WI38 (cell line): ENCODE results near the gene CASP3.

Source experiments
- H3K4me3 ChIP-seq: 2 replicates; pipeline ENCODE4 v1.5.1; 2011; ENCODE audit warnings: low read depth, mild to moderate bottlenecking, control low read depth, low read length
- TF ChIP-seq, protein P1 (sequence below): IDR thresholded peaks from 2 replicates; pipeline ENCODE4 v1.5.1; 2012; ENCODE audit warnings: low read depth, mild to moderate bottlenecking, control low read depth, low read length

Gene CASP3

DNA sequence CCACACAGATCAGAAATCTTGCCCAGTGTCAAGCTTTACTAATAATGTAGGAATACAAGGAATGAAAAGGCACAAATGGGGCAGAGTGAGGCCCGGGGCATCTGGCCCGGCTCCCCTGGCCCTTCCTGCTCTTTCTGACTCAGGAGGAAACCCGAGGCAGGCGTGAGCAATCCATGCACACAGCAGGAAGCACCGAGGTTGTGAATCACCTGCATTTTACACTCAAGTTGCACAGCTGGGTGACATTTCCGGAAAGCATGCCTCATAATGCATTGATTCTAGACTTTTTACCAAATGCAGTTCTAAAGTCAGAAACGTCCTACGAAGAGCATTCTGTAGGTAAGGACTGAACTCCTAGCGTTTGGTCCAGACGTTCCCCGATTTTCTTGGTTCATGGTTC is 39.2 kb upstream of the CASP3 start:
- TF ChIP-seq, protein P1, sequence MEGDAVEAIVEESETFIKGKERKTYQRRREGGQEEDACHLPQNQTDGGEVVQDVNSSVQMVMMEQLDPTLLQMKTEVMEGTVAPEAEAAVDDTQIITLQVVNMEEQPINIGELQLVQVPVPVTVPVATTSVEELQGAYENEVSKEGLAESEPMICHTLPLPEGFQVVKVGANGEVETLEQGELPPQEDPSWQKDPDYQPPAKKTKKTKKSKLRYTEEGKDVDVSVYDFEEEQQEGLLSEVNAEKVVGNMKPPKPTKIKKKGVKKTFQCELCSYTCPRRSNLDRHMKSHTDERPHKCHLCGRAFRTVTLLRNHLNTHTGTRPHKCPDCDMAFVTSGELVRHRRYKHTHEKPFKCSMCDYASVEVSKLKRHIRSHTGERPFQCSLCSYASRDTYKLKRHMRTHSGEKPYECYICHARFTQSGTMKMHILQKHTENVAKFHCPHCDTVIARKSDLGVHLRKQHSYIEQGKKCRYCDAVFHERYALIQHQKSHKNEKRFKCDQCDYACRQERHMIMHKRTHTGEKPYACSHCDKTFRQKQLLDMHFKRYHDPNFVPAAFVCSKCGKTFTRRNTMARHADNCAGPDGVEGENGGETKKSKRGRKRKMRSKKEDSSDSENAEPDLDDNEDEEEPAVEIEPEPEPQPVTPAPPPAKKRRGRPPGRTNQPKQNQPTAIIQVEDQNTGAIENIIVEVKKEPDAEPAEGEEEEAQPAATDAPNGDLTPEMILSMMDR, result no peak
- no peak overlapping the region for H3K4me3 ChIP-seq

DNA sequence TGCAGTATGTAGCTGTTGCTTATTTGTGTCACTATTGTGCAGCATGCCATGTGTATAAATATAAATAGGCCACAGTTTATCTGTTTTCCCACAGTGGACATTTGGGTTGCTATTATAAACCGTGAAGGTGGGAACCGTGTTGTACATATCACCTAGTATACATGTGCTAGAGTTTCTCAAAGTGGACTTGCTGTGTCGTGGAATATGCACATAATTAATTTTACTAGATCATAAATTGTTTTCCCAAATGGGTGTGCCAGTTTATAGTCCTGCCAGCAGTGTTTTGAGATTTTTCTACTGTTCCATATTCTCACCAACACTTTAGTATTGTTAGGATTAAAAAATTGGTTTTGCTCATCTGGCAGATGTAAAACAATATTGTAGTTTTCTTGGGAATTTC is 38.8 kb upstream of the CASP3 start:
- TF ChIP-seq, protein P1, result no peak
- H3K4me3 ChIP-seq, result no peak overlapping the region

DNA sequence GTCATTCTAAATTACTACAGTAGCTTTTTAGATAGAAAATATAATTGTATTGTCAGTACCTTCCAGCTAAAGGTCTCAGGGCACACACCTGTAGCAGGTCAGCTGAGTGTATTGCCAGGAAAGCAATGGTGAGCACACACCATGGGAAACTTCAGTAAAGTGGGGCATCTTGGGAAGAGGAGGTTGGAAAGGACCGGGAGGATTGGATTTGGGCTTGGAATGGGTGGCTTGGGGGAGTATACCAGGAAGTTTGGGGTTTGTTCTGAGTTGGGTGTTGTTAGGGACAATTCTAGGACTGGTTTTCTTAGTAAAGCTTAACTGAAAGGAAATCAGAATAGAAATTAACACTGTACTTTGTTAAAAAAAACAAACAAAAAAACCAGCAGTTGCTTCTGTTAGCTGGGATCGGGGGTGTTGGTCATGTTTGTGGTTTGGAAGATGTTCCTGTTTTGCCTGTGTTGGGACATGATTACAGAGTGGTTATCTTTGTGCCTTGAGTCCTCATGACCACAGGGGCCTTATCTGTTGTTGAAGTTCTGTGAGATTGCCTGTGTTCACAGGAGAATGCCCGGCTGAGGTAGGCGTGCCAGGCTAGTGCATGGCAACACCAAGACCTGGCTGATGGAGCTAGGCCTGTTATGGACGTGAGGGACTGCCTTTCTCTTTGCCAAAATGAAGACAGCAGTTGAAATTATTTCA is 35.4 kb upstream of the CASP3 start:
- H3K4me3 ChIP-seq, result no peak overlapping the region
- TF ChIP-seq, protein P1, result no peak

DNA sequence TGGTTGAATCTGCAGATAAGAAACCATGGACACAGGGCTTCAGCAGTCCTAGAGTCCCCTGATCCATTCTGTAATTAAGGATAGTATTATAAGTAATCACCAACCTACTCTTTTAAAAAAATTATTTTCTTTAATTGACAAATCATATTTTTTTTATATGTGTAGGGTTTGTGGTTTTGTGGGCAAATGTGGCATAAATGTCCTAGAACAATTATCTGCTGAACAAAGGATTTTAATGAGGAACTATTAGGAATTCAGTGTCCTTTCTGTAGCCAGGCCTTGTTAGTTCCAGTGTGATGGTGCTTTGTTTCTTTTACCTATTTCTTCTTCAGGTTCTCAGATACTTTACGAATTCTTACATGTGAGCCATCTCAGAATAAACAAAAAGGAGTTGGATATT is 32.7 kb upstream of the CASP3 start:
- no peak overlapping the region for H3K4me3 ChIP-seq
- TF ChIP-seq, protein P1, result no peak

DNA sequence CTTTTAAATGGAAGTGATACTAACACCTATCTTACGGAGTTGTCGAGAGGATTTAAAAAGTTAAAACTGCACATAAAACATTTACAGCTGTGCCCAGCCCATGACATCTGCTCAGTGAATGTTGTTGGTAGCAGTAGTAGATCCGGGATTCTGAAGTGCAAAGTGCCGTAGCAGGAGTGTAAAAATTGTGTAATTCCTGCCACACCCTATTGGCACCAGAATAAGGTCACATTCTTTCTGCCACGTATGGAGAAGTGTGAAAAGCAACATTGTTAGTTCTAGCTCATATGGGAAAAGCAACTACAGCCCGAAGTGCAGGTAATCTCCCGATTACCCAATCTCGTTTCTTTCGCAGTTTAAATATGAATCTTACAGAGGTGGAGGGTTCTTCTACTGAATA is 31.5 kb upstream of the CASP3 start:
- TF ChIP-seq, protein P1, result no peak
- no peak overlapping the region for H3K4me3 ChIP-seq

DNA sequence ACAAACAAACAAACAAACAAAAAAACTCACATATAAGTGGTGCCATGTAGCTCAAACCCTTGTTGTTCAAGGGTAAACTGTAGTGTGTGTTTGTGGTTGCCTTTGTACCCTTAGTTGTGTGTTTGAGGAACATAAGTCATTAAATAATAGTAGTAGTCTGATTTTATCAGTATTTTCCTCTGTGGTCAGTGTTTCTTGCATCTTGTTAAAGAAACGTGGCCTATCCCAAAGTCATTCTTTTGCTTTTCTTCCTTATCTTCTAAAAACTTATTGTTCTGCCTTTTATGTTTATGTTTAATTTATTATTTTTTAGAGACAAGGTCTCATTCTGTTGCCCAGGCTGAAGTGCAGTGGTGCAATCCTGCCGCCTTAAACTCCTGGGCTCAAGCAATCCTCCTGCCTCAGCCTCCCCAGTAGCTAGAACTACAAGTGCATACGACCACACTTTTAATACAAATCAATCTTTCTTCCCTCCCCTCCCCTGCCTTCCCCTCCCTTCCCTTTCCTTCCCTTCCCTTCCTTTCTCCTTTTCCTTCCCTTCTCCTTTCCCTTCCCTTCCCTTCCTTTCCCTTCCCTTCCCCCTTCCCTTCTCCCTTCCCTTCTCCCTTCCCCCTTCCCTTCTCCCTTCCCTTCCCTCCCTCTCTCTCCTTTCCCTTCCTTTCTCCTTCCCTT is 26.7 kb upstream of the CASP3 start:
- TF ChIP-seq, protein P1, result no peak

DNA sequence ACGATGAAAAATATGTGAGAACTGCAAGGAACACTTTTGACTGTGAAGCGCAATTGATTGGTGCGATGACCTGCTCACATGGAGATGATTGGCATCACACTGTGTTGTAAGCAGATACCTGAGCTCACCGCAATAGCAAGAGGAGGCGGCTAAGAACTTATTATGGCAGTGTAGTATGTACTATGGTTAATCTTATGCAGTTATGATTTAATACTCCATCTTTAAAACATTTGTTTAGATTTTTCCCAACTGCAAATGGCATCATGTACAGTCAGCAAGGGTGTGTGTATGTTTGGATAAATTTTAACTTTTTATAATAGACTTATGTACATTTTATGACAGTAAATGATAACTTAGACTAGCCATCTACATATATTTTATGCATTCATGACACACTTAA is 25.8 kb upstream of the CASP3 start:
- H3K4me3 ChIP-seq, result no peak overlapping the region
- TF ChIP-seq, protein P1, result no peak

More for the DNA sequence above, 26.7 kb upstream of the CASP3 start:
- no peak overlapping the region for H3K4me3 ChIP-seq
